Body of pancreas (tissue), 4 donors: ENCODE results near the gene RALGPS2. TPM values are rescaled to one million over a fixed set of nuclear protein-coding genes. Genes with fewer than 3 reads are reported as not detected.
A peak's percentile ranks its signal among the peaks of the same experiment; 100 is the strongest.

Source experiments
- ATAC-seq: fragments of 150-250 bp; one replicate; pipeline ENCODE4 v1.9.1; 2016
- DNase-seq, 4 donors: peaks; one replicate each; pipeline ENCODE4 v3.0.0-alpha.2; 2019
- H3K27ac ChIP-seq, 4 donors: fragments of 200-600 bp; sonication (generic); 1 replicate in 3 of 4; 2 replicates in 1 of 4; pipeline versions ENCODE4 v1.5.1 to v1.6.1; 2016 to 2019; ENCODE audit warnings: mild to moderate bottlenecking in 1 of 4, mixed read lengths in 1 of 4, moderate library complexity in 1 of 4
- H3K27me3 ChIP-seq, 2 donors: fragments of 200-600 bp; sonication (generic); one replicate each; pipeline ENCODE4 v1.6.0; 2016; ENCODE audit warnings: mild to moderate bottlenecking in 1 of 2
- H3K36me3 ChIP-seq, 2 donors: fragments of 200-600 bp; sonication (generic); replicated peaks in 1 of 2; 2 replicates each; pipeline ENCODE4 v1.5.1; 2016; ENCODE audit warnings: low read depth in 2 of 2; ENCODE audit not compliant: insufficient read depth in 1 of 2
- H3K4me1 ChIP-seq: fragments of 200-600 bp; sonication (generic); one replicate; pipeline ENCODE4 v1.6.0; 2016
- H3K4me3 ChIP-seq, 2 donors: fragments of 200-600 bp; sonication (generic); 1 replicate in 1 of 2; 2 replicates in 1 of 2; pipeline ENCODE4 v1.5.1; 2016 to 2019
- H3K9me3 ChIP-seq, 3 donors: fragments of 200-600 bp; sonication (generic); 1 replicate in 2 of 3; 2 replicates in 1 of 3; pipeline ENCODE4 v1.5.1; 2016
- POLR2A ChIP-seq, 3 donors: fragments of 450-650 bp; IDR thresholded peaks; one replicate each; pipeline ENCODE4 v1.6.1; 2016; ENCODE audit warnings: antibody characterized with exemption in 3 of 3, mild to moderate bottlenecking in 2 of 3
- WGBS, 2 donors: methylation state at CpG; one replicate each; pipeline ENCODE4 v1.1.5; 2017; 5-methylcytosine and 5-hydroxymethylcytosine counted together
- intact Hi-C: fragments of 100-400 bp; cut with DNase I; formaldehyde crosslinking; loops from one replicate; pipeline ENCODE4 v1.15.1; 2023
- total RNA-seq, 2 donors: library from RNA; depleted of rRNA; stranded (reverse); fragments of >200 nt; gene quantifications; one replicate each; pipeline ENCODE4 v1.1.0, GENCODE V29; 2016
- TF ChIP-seq, protein P1 (sequence below), 7 experiments: fragments of 450-650 bp in 4 of 7; fragments of 200-600 bp in 3 of 7; sonication (generic) in 3 of 7; IDR thresholded peaks; one replicate each; pipeline ENCODE4 v1.5.1; 2016 to 2019; ENCODE audit warnings: antibody characterized with exemption in 7 of 7

The RALGPS2 gene
- total RNA-seq, 2 donors from 2014 or later = 9.1 to 10.9 TPM

DNA sequence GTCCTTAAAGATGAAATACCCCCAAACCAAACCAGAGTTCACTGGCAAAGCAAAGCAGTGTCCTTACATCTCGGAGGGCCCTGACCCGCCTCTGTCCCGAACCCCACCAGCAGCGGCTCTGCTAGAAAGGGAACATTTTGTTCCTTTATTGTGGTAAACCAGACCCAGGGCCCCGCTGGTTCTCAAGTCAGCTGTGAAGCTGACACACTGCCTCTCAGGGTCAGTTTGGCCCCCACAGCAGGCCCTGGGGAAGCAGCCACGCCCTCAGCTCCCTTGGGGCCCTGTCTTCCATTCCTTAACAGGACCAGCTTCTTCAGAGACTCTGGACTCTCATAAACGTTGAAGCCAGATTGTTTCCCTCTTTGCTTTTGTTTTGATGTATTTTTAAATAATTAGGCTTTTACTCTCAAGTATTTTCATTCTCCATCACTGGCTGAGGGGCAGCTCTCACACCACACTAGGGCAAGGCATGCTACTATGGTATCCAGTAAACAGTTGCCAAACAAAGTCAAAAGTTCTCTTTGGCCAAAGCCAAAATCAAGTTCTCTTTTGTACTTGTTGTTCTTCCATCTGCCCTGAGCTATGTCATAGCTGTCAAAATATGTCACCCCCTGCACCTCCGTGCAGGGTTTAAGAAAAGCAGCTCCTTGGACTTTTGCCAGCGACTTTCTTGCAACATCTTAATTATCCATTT lies 207.0 kb downstream of the RALGPS2 start:
- H3K36me3 ChIP-seq = no peaks in the 10 kb centered on the region
- DNase-seq = peak; percentile 33 to 68 (median 47)
- TF ChIP-seq, protein P1, sequence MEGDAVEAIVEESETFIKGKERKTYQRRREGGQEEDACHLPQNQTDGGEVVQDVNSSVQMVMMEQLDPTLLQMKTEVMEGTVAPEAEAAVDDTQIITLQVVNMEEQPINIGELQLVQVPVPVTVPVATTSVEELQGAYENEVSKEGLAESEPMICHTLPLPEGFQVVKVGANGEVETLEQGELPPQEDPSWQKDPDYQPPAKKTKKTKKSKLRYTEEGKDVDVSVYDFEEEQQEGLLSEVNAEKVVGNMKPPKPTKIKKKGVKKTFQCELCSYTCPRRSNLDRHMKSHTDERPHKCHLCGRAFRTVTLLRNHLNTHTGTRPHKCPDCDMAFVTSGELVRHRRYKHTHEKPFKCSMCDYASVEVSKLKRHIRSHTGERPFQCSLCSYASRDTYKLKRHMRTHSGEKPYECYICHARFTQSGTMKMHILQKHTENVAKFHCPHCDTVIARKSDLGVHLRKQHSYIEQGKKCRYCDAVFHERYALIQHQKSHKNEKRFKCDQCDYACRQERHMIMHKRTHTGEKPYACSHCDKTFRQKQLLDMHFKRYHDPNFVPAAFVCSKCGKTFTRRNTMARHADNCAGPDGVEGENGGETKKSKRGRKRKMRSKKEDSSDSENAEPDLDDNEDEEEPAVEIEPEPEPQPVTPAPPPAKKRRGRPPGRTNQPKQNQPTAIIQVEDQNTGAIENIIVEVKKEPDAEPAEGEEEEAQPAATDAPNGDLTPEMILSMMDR (IDR thresholded peaks at IDR 0.05) = no peak
- no peak for TF ChIP-seq POLR2A (IDR thresholded peaks at IDR 0.05)
- no peak overlapping the region for H3K4me3 ChIP-seq
- H3K9me3 ChIP-seq = no peaks in the 10 kb centered on the region
- peak overlapping the region in 2 of 4 donors; percentile 29 to 36 for H3K27ac ChIP-seq
- 68 to 69% methylated on average over 9 of the region's 9 CpGs for WGBS, 2 donors
- ATAC-seq = peak; percentile 72
- no peaks in the 10 kb centered on the region for H3K4me1 ChIP-seq
- intact Hi-C loops = no loop called here
- H3K27me3 ChIP-seq = no peaks in the 10 kb centered on the region

DNA sequence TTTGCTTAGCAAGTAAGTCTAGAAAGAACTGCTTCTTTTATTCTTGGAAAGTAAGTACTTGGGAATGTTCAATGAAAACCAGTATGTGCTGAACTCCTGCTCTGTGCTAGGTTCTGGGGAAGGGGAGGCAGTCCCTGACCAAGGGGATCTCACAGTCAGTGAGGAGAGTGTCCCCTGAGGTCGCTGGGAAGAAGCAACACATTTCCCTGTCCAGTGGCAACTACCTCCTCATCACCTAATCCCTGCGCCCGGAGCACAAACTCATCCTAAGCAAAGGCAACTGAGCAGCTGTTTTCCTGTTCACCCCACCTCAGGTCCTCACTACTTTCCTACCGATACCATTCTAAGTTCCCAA lies 207.5 kb downstream of the RALGPS2 start:
- no peaks in the 10 kb centered on the region for H3K36me3 ChIP-seq
- H3K27ac ChIP-seq = peak overlapping the region in 1 of 4 donors; percentile 36
- H3K27me3 ChIP-seq = no peaks in the 10 kb centered on the region
- H3K4me1 ChIP-seq = no peaks in the 10 kb centered on the region
- intact Hi-C loops = no loop called here
- H3K4me3 ChIP-seq = no peak overlapping the region
- TF ChIP-seq POLR2A (IDR thresholded peaks at IDR 0.05) = no peak
- TF ChIP-seq, protein P1 (IDR thresholded peaks at IDR 0.05) = no peak
- 64 to 77% methylated on average over 4 of the region's 4 CpGs for WGBS, 2 donors
- ATAC-seq = no peak
- no peaks in the 10 kb centered on the region for H3K9me3 ChIP-seq
- DNase-seq = no peak

DNA sequence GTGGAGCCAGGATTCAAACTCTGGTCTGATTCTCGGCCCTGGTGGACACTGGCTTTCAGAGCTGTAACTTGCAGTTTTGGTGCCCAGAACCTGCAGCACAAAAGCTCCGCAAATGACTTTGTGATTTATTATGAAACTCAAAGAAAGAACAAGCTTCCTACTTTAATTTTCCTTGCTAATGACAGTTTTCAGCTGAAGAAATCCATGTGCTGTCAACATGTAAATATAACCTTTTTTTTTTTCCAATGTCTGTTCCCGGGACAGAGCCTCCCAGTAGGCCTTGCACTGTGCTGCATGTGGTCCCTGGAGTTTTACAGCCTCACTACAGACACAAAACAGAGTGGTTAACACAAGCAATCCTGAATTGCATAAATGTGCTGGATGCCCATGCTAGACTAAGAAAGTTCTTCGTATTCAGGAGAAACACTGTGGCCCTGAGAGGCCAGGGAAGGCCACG lies 208.1 kb downstream of the RALGPS2 start:
- no peaks in the 10 kb centered on the region for H3K9me3 ChIP-seq
- no peaks in the 10 kb centered on the region for H3K4me1 ChIP-seq
- WGBS, 2 donors = 78 to 82% methylated on average over 5 of the region's 5 CpGs
- TF ChIP-seq, protein P1 (IDR thresholded peaks at IDR 0.05) = no peak
- no peak for TF ChIP-seq POLR2A (IDR thresholded peaks at IDR 0.05)
- ATAC-seq = peak; percentile 19
- intact Hi-C loops = no loop called here
- H3K36me3 ChIP-seq = no peaks in the 10 kb centered on the region
- DNase-seq = peak in 1 of 4 donors; percentile 21
- H3K27me3 ChIP-seq = no peaks in the 10 kb centered on the region
- H3K27ac ChIP-seq = no peak overlapping the region
- H3K4me3 ChIP-seq = no peak overlapping the region

DNA sequence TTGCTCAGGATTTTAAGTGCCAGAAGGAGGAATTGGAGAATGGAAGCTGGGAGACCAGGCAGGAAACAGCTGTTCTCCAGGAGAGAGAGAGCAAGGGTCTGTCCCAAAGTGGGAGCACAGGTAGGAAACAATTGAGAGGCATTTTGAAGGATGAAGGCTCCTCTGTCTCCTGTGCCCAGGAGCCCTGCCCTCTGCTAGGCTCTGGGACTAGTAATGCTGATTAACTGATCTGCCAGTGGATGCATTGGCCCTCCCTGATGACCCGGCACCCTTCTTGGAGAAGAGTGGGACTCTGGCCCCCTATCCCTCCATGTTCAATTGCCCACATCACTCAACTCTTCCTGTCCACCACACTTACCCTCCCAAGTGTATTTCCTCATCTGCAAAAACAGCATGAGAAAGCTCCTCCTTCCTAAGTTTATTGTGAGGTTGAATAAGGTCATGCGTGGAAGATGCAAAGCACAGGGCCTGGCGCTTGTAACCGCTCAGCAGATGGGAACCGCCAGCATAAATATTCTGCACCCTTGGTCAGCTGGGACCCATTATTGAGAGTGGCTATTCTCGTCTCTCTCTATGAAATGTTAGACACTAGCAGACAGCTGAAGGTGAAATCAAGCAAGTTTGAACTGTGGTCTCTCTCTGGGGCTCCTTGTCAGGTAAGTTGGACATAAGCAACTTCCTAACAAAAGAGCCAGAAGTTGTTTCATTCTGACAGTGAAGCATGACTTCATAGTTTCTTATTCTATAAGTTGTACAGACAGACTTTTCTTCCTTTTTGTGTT lies 208.9 kb downstream of the RALGPS2 start:
- DNase-seq (no peak), ATAC-seq (no peak)
- 76 to 77% methylated on average over 6 of the region's 6 CpGs for WGBS, 2 donors
- H3K4me3 ChIP-seq = no peak overlapping the region
- H3K9me3 ChIP-seq = no peaks in the 10 kb centered on the region
- H3K27me3 ChIP-seq = no peaks in the 10 kb centered on the region
- H3K4me1 ChIP-seq = peaks cover 7% of the 10 kb centered on the region
- peak overlapping the region in 1 of 4 donors; percentile 14 for H3K27ac ChIP-seq
- no peaks in the 10 kb centered on the region for H3K36me3 ChIP-seq
- TF ChIP-seq, protein P1 (IDR thresholded peaks at IDR 0.05) = no peak
- no peak for TF ChIP-seq POLR2A (IDR thresholded peaks at IDR 0.05)
- intact Hi-C loops = no loop called here
